Endothelial cell of umbilical vein (primary cell): ENCODE data around the gene THOP1. TPM values are rescaled to one million over a fixed set of nuclear protein-coding genes. Genes with fewer than 3 reads are reported as not detected.

Experiments used
- BruUV-seq: library from RNA; stranded (reverse); fragments of 400-500 nt; replicated peaks from 2 replicates; lab custom pipeline; 2021; lab: Mats Ljungman, UMichigan
- CTCF ChIA-PET: fragments of 300-600, 350-600 bp; sonication (Branson Sonifier 250); formaldehyde crosslinking; loops from one replicate; lab custom pipeline; 2021; ENCODE audit warnings: antibody characterized with exemption, inconsistent platforms; lab: Charles Lee
- POLR2A ChIA-PET: fragments of 300-600, 350-600 bp; sonication (Branson Sonifier 250); formaldehyde crosslinking; loops from one replicate; lab custom pipeline; 2021; ENCODE audit warnings: antibody characterized with exemption, inconsistent platforms; lab: Charles Lee
- DNase-seq: peaks from one replicate; pipeline ENCODE4 v3.0.0-alpha.2; 2011; ENCODE audit warnings: low read depth, low spot score
- FAIRE-seq: peaks from 2 replicates; lab custom pipeline; 2011; peaks lifted over from hg19 to GRCh38; lab: Jason Lieb, UNC
- H2AFZ ChIP-seq: 2 replicates; pipeline ENCODE4 v1.6.0; 2012; ENCODE audit warnings: low read depth, low read length, control low read depth, inconsistent platforms
- H3K27ac ChIP-seq: 2 replicates; pipeline ENCODE4 v1.5.1; 2011; ENCODE audit warnings: low read depth, mild to moderate bottlenecking, control low read depth, low read length, moderate library complexity; ENCODE audit not compliant: insufficient read depth
- H3K27me3 ChIP-seq, 2 experiments: 2 replicates each; pipeline versions ENCODE4 v1.6.0 to v1.6.1; 2011; ENCODE audit warnings: low read length in 2 of 2, mixed read lengths in 1 of 2; ENCODE audit not compliant: control insufficient read depth in 2 of 2, insufficient read depth in 2 of 2
- H3K36me3 ChIP-seq, 2 experiments: 2 replicates in 1 of 2; 3 replicates in 1 of 2; pipeline ENCODE4 v1.5.1; 2011; ENCODE audit warnings: low read length in 2 of 2, mild to moderate bottlenecking in 1 of 2, moderate library complexity in 1 of 2; ENCODE audit not compliant: control insufficient read depth in 2 of 2, insufficient read depth in 2 of 2; ENCODE audit errors: extremely low read depth in 1 of 2
- H3K4me1 ChIP-seq: 3 replicates; pipeline ENCODE4 v1.5.1; 2011; ENCODE audit warnings: mild to moderate bottlenecking, low read length; ENCODE audit not compliant: control insufficient read depth, insufficient read depth; ENCODE audit errors: extremely low read depth
- H3K4me2 ChIP-seq: 2 replicates; pipeline ENCODE4 v1.6.1; 2011; ENCODE audit warnings: low read length, control low read depth, mixed read lengths; ENCODE audit not compliant: insufficient read depth
- H3K4me3 ChIP-seq, 3 experiments: fragments of 200-600 bp in 1 of 3; sonication (generic), shearing (Covaris generic) in 1 of 3; replicated peaks in 1 of 3; 2 replicates each; pipeline ENCODE4 v1.5.1; 2011 to 2016; ENCODE audit warnings: control low read depth in 3 of 3, low read length in 3 of 3, mild to moderate bottlenecking in 2 of 3, inconsistent platforms in 1 of 3, low read depth in 1 of 3, moderate library complexity in 1 of 3; ENCODE audit not compliant: insufficient read depth in 1 of 3
- H3K79me2 ChIP-seq: 2 replicates; pipeline ENCODE4 v1.6.0; 2012; ENCODE audit warnings: low read length, inconsistent platforms; ENCODE audit not compliant: control insufficient read depth, insufficient read depth
- H3K9ac ChIP-seq: replicated peaks from 2 replicates; pipeline ENCODE3; 2011; ENCODE audit warnings: low read length, control low read depth; ENCODE audit not compliant: insufficient read depth; ENCODE audit errors: extremely low read depth
- H3K9me1 ChIP-seq: replicated peaks from 3 replicates; pipeline ENCODE4 v1.6.0; 2011; ENCODE audit warnings: mild to moderate bottlenecking, low read length; ENCODE audit not compliant: control insufficient read depth, insufficient read depth; ENCODE audit errors: extremely low read depth
- H3K9me3 ChIP-seq: replicated peaks from 2 replicates; pipeline ENCODE4 v1.5.1; 2012; ENCODE audit warnings: low read length, inconsistent platforms; ENCODE audit not compliant: control insufficient read depth, insufficient read depth
- H4K20me1 ChIP-seq: replicated peaks from 2 replicates; pipeline ENCODE3; 2011; ENCODE audit warnings: mild to moderate bottlenecking, low read length; ENCODE audit not compliant: control insufficient read depth, insufficient read depth; ENCODE audit errors: extremely low read depth
- EZH2 ChIP-seq: IDR thresholded peaks from 2 replicates; pipeline ENCODE4 v1.6.1; 2012; ENCODE audit warnings: borderline replicate concordance, low read depth, mild to moderate bottlenecking, moderate library complexity, low read length, inconsistent platforms; ENCODE audit not compliant: severe bottlenecking
- GATA2 ChIP-seq: IDR thresholded peaks from 2 replicates; pipeline ENCODE4 v1.7.0; 2011; ENCODE audit warnings: low read depth, mild to moderate bottlenecking, moderate library complexity, mixed read lengths, low read length; ENCODE audit not compliant: insufficient read length, insufficient read depth
- JUN ChIP-seq: IDR thresholded peaks from 2 replicates; pipeline ENCODE4 v1.6.1; 2011; ENCODE audit warnings: borderline replicate concordance, low read depth; ENCODE audit not compliant: insufficient read length, insufficient read depth
- POLR2A ChIP-seq: IDR thresholded peaks from 2 replicates; pipeline ENCODE4 v1.6.1; 2012; ENCODE audit warnings: low read depth, mild to moderate bottlenecking, control low read depth, low read length
- POLR2AphosphoS5 ChIP-seq: IDR thresholded peaks from 2 replicates; pipeline ENCODE4 v1.6.1; 2012; ENCODE audit warnings: low read depth, mild to moderate bottlenecking, control low read depth, low read length, moderate library complexity; ENCODE audit not compliant: insufficient read depth
- dilution Hi-C: fragments of 300-500 bp; cut with MboI; formaldehyde crosslinking; loops from one replicate; pipeline ENCODE4 v1.15.0; 2019; ENCODE audit warnings: low sequenced_read_pairs; ENCODE audit not compliant: extremely low pct_ligation_motif_present
- intact Hi-C: fragments of 100-400 bp; cut with micrococcal nuclease; formaldehyde crosslinking; loops from one replicate; pipeline ENCODE4 v1.10.0; 2022
- polyA plus RNA-seq, 4 experiments: library from polyadenylated mRNA; depleted of rRNA in 3 of 4; stranded (reverse) in 3 of 4; unstranded in 1 of 4; fragments of >200 nt; gene quantifications; 2 replicates each; pipeline versions ENCODE4 v1.2.1 to v1.2.3, GENCODE V29; 2011 to 2012; ENCODE audit warnings: missing spikeins in 1 of 4
- total RNA-seq: library from RNA; stranded (reverse); gene quantifications from 2 replicates; pipeline ENCODE4 v1.2.3, GENCODE V29; 2021
- TF ChIP-seq, protein P1 (sequence below), 2 donors: IDR thresholded peaks; 1 replicate in 1 of 2; 2 replicates in 1 of 2; pipeline ENCODE4 v1.5.1; 2011; ENCODE audit warnings: low read length in 2 of 2, mild to moderate bottlenecking in 2 of 2, moderate library complexity in 2 of 2, control low read depth in 1 of 2, inconsistent platforms in 1 of 2, low read depth in 1 of 2; ENCODE audit not compliant: insufficient read depth in 1 of 2; ENCODE audit errors: extremely low read depth in 1 of 2
- TF ChIP-seq, protein P2 (sequence below): IDR thresholded peaks from 2 replicates; pipeline ENCODE4 v1.6.1; 2011; ENCODE audit not compliant: insufficient read depth, insufficient read length

Gene THOP1
- total and polyA plus RNA-seq, 2 donors (not counting 3 experiments of a cell fraction or from before 2014, with no cell fraction given), result 88.0 to 115 TPM

DNA sequence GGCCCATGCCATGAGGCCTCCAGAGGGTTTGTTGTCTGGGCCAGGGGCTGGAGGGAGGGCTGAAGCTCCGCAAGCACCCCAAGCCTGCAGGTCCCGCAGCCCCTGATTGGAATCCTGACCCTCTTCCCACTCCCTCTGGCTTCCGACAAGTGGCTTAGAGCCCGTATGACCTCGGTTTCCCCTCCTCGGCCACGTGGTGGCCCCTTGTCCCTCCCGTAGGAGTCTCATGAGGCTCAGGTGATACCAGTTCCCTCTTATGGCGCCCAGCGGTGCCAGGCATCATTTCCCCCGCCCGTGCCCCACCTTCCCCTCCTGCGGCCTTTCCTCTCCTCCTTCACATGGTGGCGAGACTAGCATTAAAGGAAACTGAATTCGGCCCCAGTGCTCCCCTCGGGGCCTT, 6.1 kb downstream of the THOP1 start:
- Histone ChIP-seq H3K27ac (no peak overlapping the region), H3K36me3 (peaks cover 4 to 12% of the 10 kb centered on the region in 2 experiments), H3K9ac (no peak overlapping the region), H3K27me3 (no peaks in the 10 kb centered on the region), H3K9me3 (no peaks in the 10 kb centered on the region), H3K79me2 (peaks cover 25% of the 10 kb centered on the region), H3K4me3 (no peak overlapping the region), H3K4me1 (peaks cover under 1% of the 10 kb centered on the region), H3K4me2 (no peak overlapping the region), H2AFZ (no peak overlapping the region), H3K9me1 (no peaks in the 10 kb centered on the region), H4K20me1 (no peaks in the 10 kb centered on the region)
- dilution Hi-C loops, result no loop called here
- intact Hi-C loops, result no loop called here
- TF ChIP-seq POLR2AphosphoS5, result no peak
- TF ChIP-seq, protein P1, sequence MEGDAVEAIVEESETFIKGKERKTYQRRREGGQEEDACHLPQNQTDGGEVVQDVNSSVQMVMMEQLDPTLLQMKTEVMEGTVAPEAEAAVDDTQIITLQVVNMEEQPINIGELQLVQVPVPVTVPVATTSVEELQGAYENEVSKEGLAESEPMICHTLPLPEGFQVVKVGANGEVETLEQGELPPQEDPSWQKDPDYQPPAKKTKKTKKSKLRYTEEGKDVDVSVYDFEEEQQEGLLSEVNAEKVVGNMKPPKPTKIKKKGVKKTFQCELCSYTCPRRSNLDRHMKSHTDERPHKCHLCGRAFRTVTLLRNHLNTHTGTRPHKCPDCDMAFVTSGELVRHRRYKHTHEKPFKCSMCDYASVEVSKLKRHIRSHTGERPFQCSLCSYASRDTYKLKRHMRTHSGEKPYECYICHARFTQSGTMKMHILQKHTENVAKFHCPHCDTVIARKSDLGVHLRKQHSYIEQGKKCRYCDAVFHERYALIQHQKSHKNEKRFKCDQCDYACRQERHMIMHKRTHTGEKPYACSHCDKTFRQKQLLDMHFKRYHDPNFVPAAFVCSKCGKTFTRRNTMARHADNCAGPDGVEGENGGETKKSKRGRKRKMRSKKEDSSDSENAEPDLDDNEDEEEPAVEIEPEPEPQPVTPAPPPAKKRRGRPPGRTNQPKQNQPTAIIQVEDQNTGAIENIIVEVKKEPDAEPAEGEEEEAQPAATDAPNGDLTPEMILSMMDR (IDR thresholded peaks at IDR 0.05; ENCODE audit: extremely low read depth in 1 of 2, insufficient read depth in 1 of 2, low read depth in 1 of 2, low read length in 2 of 2), result no peak
- TF ChIP-seq, protein P2, sequence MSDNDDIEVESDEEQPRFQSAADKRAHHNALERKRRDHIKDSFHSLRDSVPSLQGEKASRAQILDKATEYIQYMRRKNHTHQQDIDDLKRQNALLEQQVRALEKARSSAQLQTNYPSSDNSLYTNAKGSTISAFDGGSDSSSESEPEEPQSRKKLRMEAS, result no peak
- no peak for TF ChIP-seq EZH2
- TF ChIP-seq GATA2, result no peak
- no peak for TF ChIP-seq JUN
- no peak for TF ChIP-seq POLR2A
- DNase-seq (no peak), FAIRE-seq (no peak)
- ChIA-PET CTCF (no interaction called here), POLR2A (no interaction called here)
- BruUV-seq, result no TSS peak
